ENCODE measurements around the gene B3GALNT1.

DNA sequence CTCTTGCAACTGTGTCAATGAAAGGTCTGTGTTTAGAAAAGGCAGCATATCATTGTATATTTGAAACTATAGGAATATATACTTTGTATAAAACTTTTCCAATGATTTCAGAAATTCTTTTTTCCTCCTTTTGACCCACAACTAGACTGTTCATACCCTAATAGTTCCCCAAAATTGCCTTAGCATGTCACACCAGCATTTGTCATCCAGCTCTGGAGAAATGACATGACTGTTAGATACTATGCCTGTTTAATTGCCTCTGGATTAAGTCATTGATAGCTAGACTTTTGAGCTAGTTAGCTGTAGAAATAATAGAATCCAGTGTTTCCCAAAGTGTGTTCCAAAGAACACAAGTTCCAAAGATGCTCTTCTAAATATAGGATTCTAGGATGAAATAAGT, 32.4 kb downstream of the B3GALNT1 start:
- TF ChIP-seq, protein P1, sequence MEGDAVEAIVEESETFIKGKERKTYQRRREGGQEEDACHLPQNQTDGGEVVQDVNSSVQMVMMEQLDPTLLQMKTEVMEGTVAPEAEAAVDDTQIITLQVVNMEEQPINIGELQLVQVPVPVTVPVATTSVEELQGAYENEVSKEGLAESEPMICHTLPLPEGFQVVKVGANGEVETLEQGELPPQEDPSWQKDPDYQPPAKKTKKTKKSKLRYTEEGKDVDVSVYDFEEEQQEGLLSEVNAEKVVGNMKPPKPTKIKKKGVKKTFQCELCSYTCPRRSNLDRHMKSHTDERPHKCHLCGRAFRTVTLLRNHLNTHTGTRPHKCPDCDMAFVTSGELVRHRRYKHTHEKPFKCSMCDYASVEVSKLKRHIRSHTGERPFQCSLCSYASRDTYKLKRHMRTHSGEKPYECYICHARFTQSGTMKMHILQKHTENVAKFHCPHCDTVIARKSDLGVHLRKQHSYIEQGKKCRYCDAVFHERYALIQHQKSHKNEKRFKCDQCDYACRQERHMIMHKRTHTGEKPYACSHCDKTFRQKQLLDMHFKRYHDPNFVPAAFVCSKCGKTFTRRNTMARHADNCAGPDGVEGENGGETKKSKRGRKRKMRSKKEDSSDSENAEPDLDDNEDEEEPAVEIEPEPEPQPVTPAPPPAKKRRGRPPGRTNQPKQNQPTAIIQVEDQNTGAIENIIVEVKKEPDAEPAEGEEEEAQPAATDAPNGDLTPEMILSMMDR (IDR thresholded peaks at IDR 0.05): no peak
- no peak for TF ChIP-seq POLR2AphosphoS5 (IDR thresholded peaks at IDR 0.05)
- no peak for TF ChIP-seq EP300 (IDR thresholded peaks at IDR 0.05)
- TF ChIP-seq POLR2A (IDR thresholded peaks at IDR 0.05): no peak

Measured in gastroesophageal sphincter (tissue), 3 donors.